Keratinocyte (primary cell): ENCODE results near the gene CRX. TPM values are rescaled to one million over a fixed set of nuclear protein-coding genes. Genes with fewer than 3 reads are reported as not detected.

Experiments
- DNase-seq: peaks from one replicate; pipeline ENCODE4 v3.0.0-alpha.2; 2011; ENCODE audit warnings: low read depth, missing footprints, low spot score
- FAIRE-seq: peaks from 2 replicates; lab custom pipeline; 2011; peaks lifted over from hg19 to GRCh38; lab: Jason Lieb, UNC
- H2AFZ ChIP-seq: 2 replicates; pipeline ENCODE4 v1.6.0; 2012; ENCODE audit warnings: low read length, control low read depth, inconsistent platforms; ENCODE audit not compliant: control insufficient read depth
- H3K27ac ChIP-seq: 2 replicates; pipeline ENCODE4 v1.5.1; 2011; ENCODE audit warnings: low read length; ENCODE audit not compliant: control insufficient read depth, insufficient read depth
- H3K27me3 ChIP-seq: 3 replicates; pipeline ENCODE4 v1.6.0; 2011; ENCODE audit warnings: low read length; ENCODE audit not compliant: control insufficient read depth, insufficient read depth; ENCODE audit errors: extremely low read depth
- H3K36me3 ChIP-seq, 2 experiments: 2 replicates in 1 of 2; 3 replicates in 1 of 2; pipeline ENCODE4 v1.5.1; 2011; ENCODE audit warnings: low read length in 2 of 2, mild to moderate bottlenecking in 1 of 2; ENCODE audit not compliant: control insufficient read depth in 2 of 2, insufficient read depth in 2 of 2; ENCODE audit errors: extremely low read depth in 1 of 2
- H3K4me1 ChIP-seq: 3 replicates; pipeline ENCODE4 v1.5.1; 2011; ENCODE audit warnings: low read length; ENCODE audit not compliant: control insufficient read depth, insufficient read depth; ENCODE audit errors: extremely low read depth
- H3K4me2 ChIP-seq: 3 replicates; pipeline ENCODE4 v1.6.0; 2011; ENCODE audit warnings: low read depth, low read length; ENCODE audit not compliant: control insufficient read depth, insufficient read depth; ENCODE audit errors: extremely low read depth
- H3K4me3 ChIP-seq, 3 experiments: fragments of 200-600 bp in 1 of 3; sonication (generic) in 1 of 3; 2 replicates in 2 of 3; 3 replicates in 1 of 3; pipeline ENCODE4 v1.5.1; 2011 to 2016; ENCODE audit warnings: low read length in 3 of 3, mild to moderate bottlenecking in 3 of 3, control low read depth in 2 of 3, inconsistent platforms in 1 of 3, low read depth in 1 of 3, mixed read lengths in 1 of 3, mixed run types in 1 of 3, moderate library complexity in 1 of 3; ENCODE audit not compliant: control insufficient read depth in 2 of 3, insufficient read depth in 2 of 3; ENCODE audit errors: extremely low read depth in 1 of 3
- H3K79me2 ChIP-seq: 2 replicates; pipeline ENCODE4 v1.6.0; 2012; ENCODE audit warnings: low read length; ENCODE audit not compliant: control insufficient read depth, insufficient read depth
- H3K9ac ChIP-seq: 3 replicates; pipeline ENCODE4 v1.6.0; 2011; ENCODE audit warnings: low read length; ENCODE audit not compliant: control insufficient read depth, insufficient read depth; ENCODE audit errors: extremely low read depth
- H3K9me1 ChIP-seq: 3 replicates; pipeline ENCODE4 v1.6.0; 2011; ENCODE audit warnings: low read length; ENCODE audit not compliant: control insufficient read depth, insufficient read depth; ENCODE audit errors: extremely low read depth
- H3K9me3 ChIP-seq: 2 replicates; pipeline ENCODE4 v1.5.1; 2012; ENCODE audit warnings: low read depth, low read length; ENCODE audit not compliant: control insufficient read depth
- H4K20me1 ChIP-seq: 3 replicates; pipeline ENCODE4 v1.6.0; 2011; ENCODE audit warnings: low read length; ENCODE audit not compliant: control insufficient read depth, insufficient read depth; ENCODE audit errors: extremely low read depth
- EZH2 ChIP-seq: IDR thresholded peaks from one replicate; pipeline ENCODE4 v1.6.1; 2012; ENCODE audit warnings: inconsistent platforms, mild to moderate bottlenecking, low read length, moderate library complexity
- dilution Hi-C: fragments of 300-500 bp; cut with MboI; formaldehyde crosslinking; loops from one replicate; pipeline ENCODE4 v1.7.0; 2020; ENCODE audit warnings: low sequenced_read_pairs; ENCODE audit not compliant: extremely low pct_ligation_motif_present
- polyA plus RNA-seq, 5 experiments: library from polyadenylated mRNA; depleted of rRNA in 3 of 5; stranded (reverse) in 3 of 5; stranded (forward) in 1 of 5; unstranded in 1 of 5; fragments of >200 nt; gene quantifications; 1 replicate in 1 of 5; 2 replicates in 3 of 5; 3 replicates in 1 of 5; pipeline versions ENCODE4 v1.2.1 to v1.2.3, GENCODE V29; 2011 to 2012; ENCODE audit warnings: missing spikeins in 2 of 5, low read depth in 1 of 5, low replicate concordance in 1 of 5
- TF ChIP-seq, protein P1 (sequence below), 3 experiments: IDR thresholded peaks in 1 of 3; conservative IDR thresholded peaks in 1 of 3; optimal IDR thresholded peaks in 1 of 3; 2 replicates in 2 of 3; 3 replicates in 1 of 3; pipeline versions ENCODE3 to v1.5.1; 2011; ENCODE audit warnings: low read length in 3 of 3, mild to moderate bottlenecking in 3 of 3, moderate library complexity in 2 of 3, control low read depth in 1 of 3, inconsistent platforms in 1 of 3; ENCODE audit not compliant: insufficient read depth in 2 of 3; ENCODE audit errors: extremely low read depth in 1 of 3

Gene CRX
- polyA plus RNA-seq, 1 donor (not counting 4 experiments of a cell fraction or from before 2014, with no cell fraction given): not detected

GRCh38 chr19:47842941-47843340, 21.2 kb downstream of the CRX start:
- Histone ChIP-seq H3K79me2 (no peaks in the 10 kb centered on the region), H3K27ac (no peak overlapping the region), H3K4me3 (no peak overlapping the region), H3K9me3 (no peaks in the 10 kb centered on the region), H3K9me1 (no peaks in the 10 kb centered on the region), H3K4me2 (no peak overlapping the region), H3K9ac (no peak overlapping the region), H3K27me3 (no peaks in the 10 kb centered on the region), H4K20me1 (no peaks in the 10 kb centered on the region), H3K4me1 (no peaks in the 10 kb centered on the region), H3K36me3 (no peaks in the 10 kb centered on the region), H2AFZ (no peak overlapping the region)
- no peak for TF ChIP-seq EZH2
- TF ChIP-seq, protein P1, sequence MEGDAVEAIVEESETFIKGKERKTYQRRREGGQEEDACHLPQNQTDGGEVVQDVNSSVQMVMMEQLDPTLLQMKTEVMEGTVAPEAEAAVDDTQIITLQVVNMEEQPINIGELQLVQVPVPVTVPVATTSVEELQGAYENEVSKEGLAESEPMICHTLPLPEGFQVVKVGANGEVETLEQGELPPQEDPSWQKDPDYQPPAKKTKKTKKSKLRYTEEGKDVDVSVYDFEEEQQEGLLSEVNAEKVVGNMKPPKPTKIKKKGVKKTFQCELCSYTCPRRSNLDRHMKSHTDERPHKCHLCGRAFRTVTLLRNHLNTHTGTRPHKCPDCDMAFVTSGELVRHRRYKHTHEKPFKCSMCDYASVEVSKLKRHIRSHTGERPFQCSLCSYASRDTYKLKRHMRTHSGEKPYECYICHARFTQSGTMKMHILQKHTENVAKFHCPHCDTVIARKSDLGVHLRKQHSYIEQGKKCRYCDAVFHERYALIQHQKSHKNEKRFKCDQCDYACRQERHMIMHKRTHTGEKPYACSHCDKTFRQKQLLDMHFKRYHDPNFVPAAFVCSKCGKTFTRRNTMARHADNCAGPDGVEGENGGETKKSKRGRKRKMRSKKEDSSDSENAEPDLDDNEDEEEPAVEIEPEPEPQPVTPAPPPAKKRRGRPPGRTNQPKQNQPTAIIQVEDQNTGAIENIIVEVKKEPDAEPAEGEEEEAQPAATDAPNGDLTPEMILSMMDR (optimal IDR thresholded peaks at IDR 0.05 in 1 of 3, IDR thresholded peaks at IDR 0.05 in 1 of 3, conservative IDR thresholded peaks at IDR 0.05 in 1 of 3; ENCODE audit: extremely low read depth in 1 of 3, insufficient read depth in 2 of 3, low read length in 3 of 3): no peak
- FAIRE-seq (no peak), DNase-seq (no peak)
- dilution Hi-C loops: no loop called here

- FAIRE-seq: no peak
Measured at GRCh38 chr19:47848425-47848822, 26.7 kb downstream of the CRX start.

More at GRCh38 chr19:47848425-47848822, 26.7 kb downstream of the CRX start:
- H3K9me1 ChIP-seq: no peaks in the 10 kb centered on the region
- no peaks in the 10 kb centered on the region for H4K20me1 ChIP-seq
- H3K4me2 ChIP-seq: no peak overlapping the region
- TF ChIP-seq, protein P1 (optimal IDR thresholded peaks at IDR 0.05 in 1 of 3, IDR thresholded peaks at IDR 0.05 in 1 of 3, conservative IDR thresholded peaks at IDR 0.05 in 1 of 3; ENCODE audit: extremely low read depth in 1 of 3, insufficient read depth in 2 of 3, low read length in 3 of 3): no peak
- no peak for TF ChIP-seq EZH2
- no peaks in the 10 kb centered on the region for H3K9me3 ChIP-seq
- H3K79me2 ChIP-seq: no peaks in the 10 kb centered on the region
- no peaks in the 10 kb centered on the region for H3K4me1 ChIP-seq
- no peak overlapping the region for H3K4me3 ChIP-seq
- H2AFZ ChIP-seq: no peak overlapping the region
- H3K27me3 ChIP-seq: peaks cover 12% of the 10 kb centered on the region
- H3K9ac ChIP-seq: no peak overlapping the region
- H3K27ac ChIP-seq: no peak overlapping the region
- dilution Hi-C loops: no loop called here
- H3K36me3 ChIP-seq: no peaks in the 10 kb centered on the region
- DNase-seq: no peak
